Large intestine (tissue), 3 donors: ENCODE measurements around the gene TMEM151A. TPM values are rescaled to one million over a fixed set of nuclear protein-coding genes. Genes with fewer than 3 reads are reported as not detected.
A peak's percentile ranks its signal among the peaks of the same experiment; 100 is the strongest.

ENCODE experiments used
- DNase-seq, 2 donors: peaks; one replicate each; pipeline versions ENCODE4 v3.0.0 to v3.0.0-alpha.2; 2013
- H3K27ac ChIP-seq: one replicate; pipeline ENCODE4 v1.5.1; 2013; ENCODE audit warnings: low read length
- H3K27me3 ChIP-seq: 2 replicates; pipeline ENCODE4 v1.6.1; 2013; ENCODE audit warnings: low read length; ENCODE audit not compliant: control insufficient read depth, insufficient read depth
- H3K36me3 ChIP-seq: 2 replicates; pipeline ENCODE4 v1.6.1; 2013; ENCODE audit warnings: low read length; ENCODE audit not compliant: control insufficient read depth, insufficient read depth
- H3K4me1 ChIP-seq: one replicate; pipeline ENCODE4 v1.6.1; 2013; ENCODE audit warnings: low read length; ENCODE audit not compliant: control insufficient read depth, insufficient read depth
- H3K4me3 ChIP-seq: one replicate; pipeline ENCODE4 v1.5.1; 2013; ENCODE audit warnings: low read length
- H3K9me3 ChIP-seq: one replicate; pipeline ENCODE4 v1.6.1; 2013; ENCODE audit warnings: mild to moderate bottlenecking, low read depth, low read length, moderate library complexity; ENCODE audit not compliant: control insufficient read depth
- WGBS: methylation state at CpG from one replicate; pipeline ENCODE4 v1.1.5; 2013; ENCODE audit warnings: low lambda C conversion rate; ENCODE audit not compliant: insufficient coverage; 5-methylcytosine and 5-hydroxymethylcytosine counted together
- polyA plus RNA-seq: library from polyadenylated mRNA; unstranded; fragments of 120-200 nt; gene quantifications from one replicate; pipeline ENCODE4 v1.2.1, GENCODE V29; 2013

The TMEM151A gene
- polyA plus RNA-seq, 1 donor: 3.1 TPM

DNA sequence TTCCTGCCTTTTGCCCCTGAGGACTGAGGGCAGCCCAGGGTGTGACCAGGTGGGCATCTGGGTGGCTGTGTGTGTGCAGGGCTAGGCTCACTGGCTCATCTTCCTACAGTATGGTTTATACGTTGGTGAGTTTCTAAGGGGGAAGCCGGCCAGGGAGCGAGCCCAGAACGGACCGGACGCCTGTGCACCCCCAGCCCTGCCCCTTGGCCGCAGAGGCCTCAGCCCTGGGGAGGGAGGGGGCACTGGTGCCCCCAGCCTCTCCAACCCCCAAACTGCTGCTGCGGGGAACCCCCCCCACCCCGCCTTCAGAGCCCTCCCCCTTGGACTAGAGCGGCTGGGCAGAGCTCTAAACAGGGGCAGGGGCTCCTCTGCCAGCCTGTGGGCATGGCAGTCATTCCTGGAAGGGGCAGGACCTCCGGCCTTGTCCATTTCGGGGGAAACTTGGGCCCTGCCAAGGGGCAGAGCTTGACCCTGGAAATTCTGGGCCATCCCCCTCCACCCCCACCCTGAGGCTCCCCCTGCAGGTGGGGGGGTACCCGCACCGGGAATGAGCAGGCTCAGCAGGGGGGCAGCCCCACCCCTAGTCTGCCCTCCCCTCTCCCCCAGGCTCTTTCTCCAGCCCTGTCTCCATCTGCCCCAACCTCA lies 8.1 kb upstream of the TMEM151A start:
- WGBS: no CpG with 5 or more reads among the region's 14 CpGs
- no peak overlapping the region for H3K4me3 ChIP-seq
- DNase-seq: no peak
- peaks cover 18% of the 10 kb centered on the region for H3K4me1 ChIP-seq
- H3K36me3 ChIP-seq: peaks cover 44% of the 10 kb centered on the region
- H3K9me3 ChIP-seq: no peaks in the 10 kb centered on the region
- H3K27ac ChIP-seq: no peak overlapping the region
- peaks cover 6% of the 10 kb centered on the region for H3K27me3 ChIP-seq

DNA sequence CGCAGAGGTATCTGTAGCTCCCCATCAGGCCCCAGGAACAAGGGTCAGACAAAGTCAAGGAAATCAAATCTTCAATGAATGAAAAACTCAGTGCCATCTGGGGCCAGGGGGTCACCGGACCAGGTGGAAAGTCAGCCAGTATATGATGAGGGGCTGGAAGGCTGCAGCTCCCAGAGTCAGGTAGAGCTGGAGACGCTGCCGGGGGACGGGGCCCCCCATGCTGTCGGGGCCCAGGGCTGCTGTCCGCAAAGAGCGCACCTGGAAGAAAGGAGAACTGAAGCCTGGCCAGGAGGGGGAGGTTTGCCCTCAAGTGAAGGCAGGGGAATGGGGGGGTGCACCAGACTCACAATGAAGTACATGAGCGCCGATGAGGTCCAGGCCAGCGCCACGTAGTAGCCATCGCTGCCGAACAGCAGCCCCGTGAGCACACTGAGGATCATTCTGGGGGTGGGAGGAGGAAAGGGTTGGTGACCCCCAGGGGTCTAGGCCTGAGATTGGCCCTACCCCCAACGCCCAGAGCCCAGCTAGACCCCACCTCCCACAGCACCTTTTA lies 7.1 kb upstream of the TMEM151A start:
- Histone ChIP-seq H3K4me3 (no peak overlapping the region), H3K27ac (no peak overlapping the region), H3K27me3 (no peaks in the 10 kb centered on the region), H3K36me3 (peaks cover 44% of the 10 kb centered on the region), H3K9me3 (no peaks in the 10 kb centered on the region), H3K4me1 (peaks cover 18% of the 10 kb centered on the region)
- no peak for DNase-seq
- WGBS: no CpG with 5 or more reads among the region's 16 CpGs

DNA sequence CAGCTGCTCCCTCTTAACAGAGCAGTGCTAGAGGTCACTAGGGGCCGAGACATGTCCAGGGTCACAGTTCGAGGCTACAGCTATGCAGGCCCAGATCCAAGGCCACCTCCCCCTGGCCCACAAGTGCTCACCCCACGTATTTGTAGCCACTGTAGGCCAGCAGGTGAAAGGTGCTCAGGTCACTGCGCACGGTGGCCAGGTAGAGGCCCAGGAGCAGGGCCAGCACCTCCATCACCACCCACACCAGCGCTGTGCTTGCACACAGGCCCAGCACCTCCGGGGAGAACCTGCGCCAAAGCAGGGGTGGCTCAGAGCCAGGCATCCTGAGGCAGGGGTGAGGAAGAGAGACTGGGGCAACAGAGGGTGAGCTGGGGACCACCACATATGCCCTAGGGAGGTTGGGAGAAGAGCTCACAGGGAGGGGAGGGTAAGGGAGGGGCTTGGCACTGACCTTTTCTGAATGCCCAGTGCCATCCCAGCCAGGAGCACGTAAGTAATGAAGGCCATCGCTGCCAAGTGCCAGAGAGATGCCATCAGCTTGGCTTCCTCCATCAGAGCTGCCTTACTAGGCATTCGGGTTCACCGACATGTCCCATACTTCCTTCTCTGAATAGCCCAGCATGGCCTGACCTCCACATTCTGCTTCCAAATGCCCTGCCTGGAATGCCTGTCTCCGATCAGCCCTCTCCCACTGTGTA lies 6.3 kb upstream of the TMEM151A start:
- no peak for DNase-seq
- WGBS: no CpG with 5 or more reads among the region's 13 CpGs
- Histone ChIP-seq H3K27ac (no peak overlapping the region), H3K4me1 (peaks cover 26% of the 10 kb centered on the region), H3K27me3 (no peaks in the 10 kb centered on the region), H3K9me3 (no peaks in the 10 kb centered on the region), H3K36me3 (peaks cover 44% of the 10 kb centered on the region), H3K4me3 (no peak overlapping the region)

DNA sequence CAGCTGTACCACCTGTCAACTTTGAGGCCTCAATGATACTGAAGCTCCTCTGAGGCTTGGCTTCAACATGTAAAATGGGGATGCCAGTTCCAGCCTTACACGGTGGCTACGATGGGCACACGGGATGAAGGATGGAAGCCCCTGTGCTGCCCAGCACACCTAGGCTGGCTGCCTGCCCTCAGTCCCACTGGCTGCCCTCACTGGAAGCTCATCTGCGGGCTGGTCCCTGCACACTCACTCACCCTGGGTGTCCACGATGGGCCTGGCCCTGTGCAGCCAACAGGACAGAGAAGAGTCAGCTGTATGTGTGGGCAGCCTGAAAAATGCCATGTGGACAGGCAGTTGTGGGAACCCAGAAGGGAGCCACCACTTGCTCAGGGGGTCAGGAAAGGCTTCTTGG lies 5.0 kb upstream of the TMEM151A start:
- peaks cover 26% of the 10 kb centered on the region for H3K4me1 ChIP-seq
- no peak for DNase-seq
- H3K36me3 ChIP-seq: peaks cover 44% of the 10 kb centered on the region
- H3K4me3 ChIP-seq: no peak overlapping the region
- no CpG with 5 or more reads among the region's 5 CpGs for WGBS
- no peak overlapping the region for H3K27ac ChIP-seq
- peaks cover 6% of the 10 kb centered on the region for H3K27me3 ChIP-seq
- no peaks in the 10 kb centered on the region for H3K9me3 ChIP-seq

DNA sequence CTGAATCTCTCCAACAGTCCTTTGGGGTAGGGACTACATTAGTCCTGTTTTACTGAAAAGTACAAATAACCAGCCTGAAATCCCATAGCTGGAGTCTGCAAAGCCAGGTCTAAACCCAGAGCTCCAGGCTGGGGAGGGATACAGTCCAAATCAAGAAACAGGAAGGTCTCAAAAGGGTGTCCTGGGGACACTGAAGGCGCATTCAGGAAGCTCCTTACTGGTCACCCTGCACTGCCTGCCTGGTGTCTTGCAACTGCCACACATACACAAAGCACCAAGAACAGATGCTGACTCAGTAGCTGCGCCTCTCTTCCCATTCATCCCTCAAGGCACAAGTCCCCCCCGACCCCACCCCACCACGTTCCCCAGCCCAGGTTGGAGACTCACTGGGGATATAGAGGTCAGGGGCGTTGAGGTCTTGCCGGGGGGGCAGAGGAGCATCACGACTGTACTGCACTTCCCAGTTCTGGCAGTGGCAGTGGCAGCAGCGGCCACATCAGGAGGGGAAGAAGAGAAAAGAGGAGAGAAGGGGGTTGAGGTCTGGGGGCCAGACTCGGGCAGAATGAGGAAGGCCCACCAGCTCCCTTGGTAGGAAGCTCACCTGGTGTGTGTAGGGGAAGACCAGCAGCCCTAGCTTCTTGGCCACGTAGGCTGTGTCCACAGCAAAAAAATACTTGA lies 4.3 kb upstream of the TMEM151A start:
- H3K9me3 ChIP-seq: no peaks in the 10 kb centered on the region
- peaks cover 11% of the 10 kb centered on the region for H3K27me3 ChIP-seq
- WGBS: no CpG with 5 or more reads among the region's 10 CpGs
- peak overlapping the region; percentile 97 for H3K27ac ChIP-seq
- H3K4me3 ChIP-seq: peak overlapping the region; percentile 76
- peaks cover 44% of the 10 kb centered on the region for H3K36me3 ChIP-seq
- DNase-seq: no peak
- H3K4me1 ChIP-seq: peaks cover 29% of the 10 kb centered on the region

DNA sequence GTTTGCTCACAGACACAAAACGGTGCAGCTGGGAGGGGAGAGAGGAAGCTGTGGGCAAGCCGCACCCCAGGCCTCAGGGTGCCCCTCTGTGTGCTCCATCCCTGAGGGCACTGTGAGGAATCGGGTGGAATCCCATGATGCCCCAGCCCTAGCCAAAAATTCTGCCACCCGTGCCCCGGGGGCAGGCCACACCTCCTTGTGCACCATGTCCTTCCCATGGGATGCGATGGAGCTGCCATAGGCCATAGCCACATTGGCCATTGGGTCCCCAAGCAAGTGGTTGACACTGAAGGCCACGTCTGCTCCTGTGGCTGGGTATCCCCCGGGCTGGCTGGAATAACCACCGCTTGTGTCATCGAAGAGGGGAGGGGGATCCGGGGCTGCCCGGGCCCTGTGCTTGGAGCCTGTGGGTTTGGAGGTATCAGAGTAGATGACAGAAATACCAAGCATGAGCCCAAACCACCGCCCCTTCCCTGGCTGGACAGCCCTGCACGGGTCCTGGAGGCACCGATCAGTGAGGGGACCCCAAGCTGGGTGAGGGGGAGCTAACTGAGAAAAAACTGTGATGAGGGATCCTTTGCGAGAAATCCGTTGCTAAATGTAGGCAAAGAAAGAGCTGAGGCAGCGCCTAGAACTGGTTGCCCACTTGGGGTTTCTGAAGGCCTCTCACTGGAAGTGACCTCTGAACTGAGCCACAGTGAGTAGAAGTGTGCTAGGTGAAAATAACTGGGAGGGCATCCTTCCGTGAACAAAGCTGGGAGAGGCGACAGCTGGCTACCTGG lies 3.6 kb upstream of the TMEM151A start:
- WGBS: 0% methylated on average over 1 of the region's 20 CpGs
- no peak for DNase-seq
- peak overlapping the region; percentile 76 for H3K4me3 ChIP-seq
- peaks cover 28% of the 10 kb centered on the region for H3K4me1 ChIP-seq
- H3K27ac ChIP-seq: peak overlapping the region; percentile 97
- no peaks in the 10 kb centered on the region for H3K9me3 ChIP-seq
- peaks cover 42% of the 10 kb centered on the region for H3K36me3 ChIP-seq
- peaks cover 18% of the 10 kb centered on the region for H3K27me3 ChIP-seq

DNA sequence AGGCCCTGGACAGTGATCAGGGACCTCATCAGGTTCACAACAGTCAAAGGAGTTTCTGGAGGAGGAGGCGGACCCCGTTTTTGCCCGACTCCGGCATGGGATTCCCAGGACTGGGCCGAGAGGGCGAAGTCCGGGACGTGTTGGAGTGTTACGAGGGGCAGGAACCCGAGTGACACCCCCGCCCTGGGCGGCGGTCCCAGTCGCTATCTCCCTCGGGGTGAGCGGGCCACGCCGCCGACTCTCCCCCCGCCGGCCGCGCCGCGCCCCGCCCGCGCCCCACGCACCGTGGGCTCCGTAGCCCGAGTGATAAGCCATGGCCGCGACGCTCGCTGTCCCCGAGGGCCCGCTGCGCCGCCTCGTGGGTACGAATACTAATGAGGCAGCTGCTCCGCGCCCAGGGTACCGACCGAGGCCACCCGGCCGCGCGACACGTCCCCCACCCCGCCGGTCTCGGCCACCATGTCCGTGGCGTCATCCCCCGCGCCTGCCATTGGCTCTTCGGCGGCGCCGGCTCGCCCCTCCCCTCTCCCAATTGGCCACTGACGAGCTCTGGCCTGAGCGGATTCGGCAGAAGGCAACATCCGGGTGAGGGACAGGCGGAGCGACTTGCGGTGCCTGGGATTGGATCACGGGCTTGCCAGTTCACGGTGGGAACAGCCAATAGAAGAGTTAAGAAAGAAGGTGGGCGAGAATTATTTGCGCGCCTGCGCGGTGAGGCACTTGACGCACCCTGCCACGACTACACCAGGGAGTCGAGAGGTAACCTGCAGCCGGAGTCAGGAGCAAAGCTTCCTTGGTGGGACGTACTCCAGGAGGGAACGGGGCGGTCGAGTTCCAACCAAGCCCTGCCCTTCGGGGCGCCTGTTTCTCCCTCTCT lies 2.8 kb upstream of the TMEM151A start, which contains the start of gene YIF1A:
TSS of gene YIF1A (minus strand) at position 473 of the 877 bp plus-strand sequence. CDS start at position 315, 158 bp downstream.
- Histone ChIP-seq H3K36me3 (peaks cover 35% of the 10 kb centered on the region), H3K4me3 (peak within 1 kb of the TSS; percentile 76), H3K27me3 (peaks cover 27% of the 10 kb centered on the region), H3K9me3 (no peaks in the 10 kb centered on the region), H3K27ac (peak within 1 kb of the TSS; percentile 97), H3K4me1 (peaks cover 28% of the 10 kb centered on the region)
- peak; percentile 100 for DNase-seq
- WGBS: no CpG with 5 or more reads among the region's 87 CpGs

DNA sequence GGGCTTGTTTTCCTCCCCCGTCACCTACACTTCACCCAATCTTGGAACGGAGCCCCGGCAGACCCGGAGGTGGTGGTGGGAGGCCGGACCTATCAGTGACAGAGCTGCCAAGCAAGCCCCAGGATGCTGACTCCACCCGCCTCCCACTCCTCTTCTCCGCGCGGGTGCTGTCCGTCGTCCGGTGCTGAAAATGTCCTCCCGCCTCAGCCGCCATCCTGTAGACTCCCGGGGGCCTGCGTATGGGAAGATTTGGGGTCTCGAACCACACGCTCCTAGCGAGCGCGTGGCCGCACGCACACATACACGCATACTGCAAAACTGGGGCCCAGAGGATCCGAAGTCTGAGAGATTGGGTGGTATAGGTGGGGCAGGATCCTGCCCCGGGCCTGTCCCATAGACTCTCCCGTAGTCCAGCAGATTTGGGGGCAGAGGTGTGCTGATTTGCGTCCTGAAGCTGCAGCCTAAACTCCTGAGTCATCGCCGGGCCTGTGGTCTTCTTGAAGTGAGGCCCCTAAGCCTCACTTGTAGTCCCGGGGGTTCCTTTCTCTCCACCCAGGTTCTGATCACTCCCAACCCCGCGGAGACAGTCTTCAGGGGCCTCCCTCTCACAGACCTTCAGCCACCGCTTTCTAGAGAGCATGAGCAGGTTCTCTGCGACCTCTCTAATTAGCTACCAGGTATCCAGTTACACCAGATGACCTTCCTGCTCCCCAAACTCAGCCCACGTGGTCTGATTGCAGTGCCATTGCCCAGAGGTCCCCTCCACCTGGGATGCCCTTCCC lies 2.0 kb upstream of the TMEM151A start:
- peaks cover 3% of the 10 kb centered on the region for H3K9me3 ChIP-seq
- H3K4me1 ChIP-seq: peaks cover 28% of the 10 kb centered on the region
- H3K27ac ChIP-seq: peak overlapping the region; percentile 97
- H3K27me3 ChIP-seq: peaks cover 33% of the 10 kb centered on the region
- peaks cover 26% of the 10 kb centered on the region for H3K36me3 ChIP-seq
- no peak for DNase-seq
- peak overlapping the region; percentile 72 for H3K4me3 ChIP-seq
- no CpG with 5 or more reads among the region's 36 CpGs for WGBS

DNA sequence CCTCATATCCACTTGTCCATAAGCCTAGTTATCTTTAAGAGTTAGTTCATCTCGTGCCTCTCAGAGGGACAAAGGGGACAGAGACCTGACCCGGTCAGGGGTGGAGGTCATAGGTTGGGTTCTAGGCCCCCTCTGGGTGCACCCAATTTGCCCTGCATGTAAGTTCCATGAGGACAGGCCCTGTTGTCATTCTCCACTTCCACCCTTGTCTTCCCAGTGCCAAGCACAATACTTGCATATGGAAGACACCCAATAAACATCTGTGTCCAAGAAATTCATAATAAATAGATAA lies 1.4 kb upstream of the TMEM151A start:
- WGBS: no CpG with 5 or more reads among the region's 2 CpGs
- Histone ChIP-seq H3K9me3 (peaks cover 4% of the 10 kb centered on the region), H3K27me3 (peaks cover 33% of the 10 kb centered on the region), H3K4me3 (no peak overlapping the region), H3K36me3 (peaks cover 21% of the 10 kb centered on the region), H3K27ac (no peak overlapping the region), H3K4me1 (peaks cover 28% of the 10 kb centered on the region)
- no peak for DNase-seq
